Right atrium auricular region (tissue), 2 donors: ENCODE results near the gene FAM50B. TPM values are rescaled to one million over a fixed set of nuclear protein-coding genes. Genes with fewer than 3 reads are reported as not detected.
A peak's percentile ranks its signal among the peaks of the same experiment; 100 is the strongest.

Source experiments
- DNase-seq: peaks from one replicate; pipeline ENCODE4 v3.0.0-alpha.2; 2019; ENCODE audit warnings: low spot score
- H3K27ac ChIP-seq, 2 donors: fragments of 200-600 bp; sonication (generic); 1 replicate in 1 of 2; 2 replicates in 1 of 2; pipeline ENCODE4 v1.5.1; 2016 to 2019
- H3K27me3 ChIP-seq, 2 donors: fragments of 200-600 bp; sonication (generic); one replicate each; pipeline versions ENCODE4 v1.5.1 to v1.6.0; 2017 to 2019
- H3K36me3 ChIP-seq: fragments of 200-600 bp; sonication (generic); one replicate; pipeline ENCODE4 v1.5.1; 2016
- H3K4me1 ChIP-seq, 2 donors: fragments of 200-600 bp; sonication (generic); one replicate each; pipeline versions ENCODE4 v1.5.1 to v1.6.0; 2017 to 2019
- H3K4me3 ChIP-seq, 2 donors: fragments of 200-600 bp; sonication (generic); 1 replicate in 1 of 2; 2 replicates in 1 of 2; pipeline ENCODE4 v1.5.1; 2017 to 2019; ENCODE audit warnings: mild to moderate bottlenecking in 1 of 2, moderate library complexity in 1 of 2
- H3K9me3 ChIP-seq, 2 donors: fragments of 200-600 bp; sonication (generic); one replicate each; pipeline ENCODE4 v1.5.1; 2019
- total RNA-seq, 2 donors: library from RNA; depleted of rRNA; stranded (reverse); fragments of >200 nt; gene quantifications; one replicate each; pipeline ENCODE4 v1.1.0, GENCODE V29; 2016
- TF ChIP-seq, protein P1 (sequence below), 2 donors: fragments of 200-600 bp; sonication (generic); IDR thresholded peaks; one replicate each; pipeline ENCODE4 v1.5.1; 2019; ENCODE audit warnings: antibody characterized with exemption in 2 of 2

The FAM50B gene
- total RNA-seq, 2 donors from 2014 or later: 10.0 to 19.6 TPM

DNA sequence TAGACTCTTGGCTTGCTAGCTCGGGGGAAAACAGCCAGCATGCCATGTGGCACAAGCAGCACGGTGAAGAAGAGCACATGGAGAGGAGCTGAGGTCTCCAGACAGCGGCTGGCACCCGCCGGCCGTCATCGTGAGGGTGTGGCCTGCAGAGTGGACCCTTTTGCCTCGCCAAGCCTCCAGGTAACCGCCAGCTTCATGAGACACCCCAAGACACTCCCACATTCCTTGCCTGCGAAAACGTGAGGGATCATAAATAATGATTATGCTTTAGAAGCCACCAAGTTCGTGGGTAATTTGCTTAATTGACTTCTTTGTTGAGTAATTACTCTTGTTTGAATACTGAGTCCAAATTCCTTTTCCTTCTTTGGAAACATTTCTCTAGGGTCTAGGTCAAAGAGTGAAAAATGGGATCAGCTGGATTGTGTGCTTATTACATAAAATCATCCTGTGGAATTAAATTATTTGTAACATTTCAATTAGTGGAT lies 23.2 kb downstream of the FAM50B start:
- no peak for DNase-seq
- H3K4me1 ChIP-seq: peaks cover 0 to 4% of the 10 kb centered on the region in 2 donors
- H3K36me3 ChIP-seq: no peaks in the 10 kb centered on the region
- H3K27ac ChIP-seq: no peak overlapping the region
- TF ChIP-seq, protein P1, sequence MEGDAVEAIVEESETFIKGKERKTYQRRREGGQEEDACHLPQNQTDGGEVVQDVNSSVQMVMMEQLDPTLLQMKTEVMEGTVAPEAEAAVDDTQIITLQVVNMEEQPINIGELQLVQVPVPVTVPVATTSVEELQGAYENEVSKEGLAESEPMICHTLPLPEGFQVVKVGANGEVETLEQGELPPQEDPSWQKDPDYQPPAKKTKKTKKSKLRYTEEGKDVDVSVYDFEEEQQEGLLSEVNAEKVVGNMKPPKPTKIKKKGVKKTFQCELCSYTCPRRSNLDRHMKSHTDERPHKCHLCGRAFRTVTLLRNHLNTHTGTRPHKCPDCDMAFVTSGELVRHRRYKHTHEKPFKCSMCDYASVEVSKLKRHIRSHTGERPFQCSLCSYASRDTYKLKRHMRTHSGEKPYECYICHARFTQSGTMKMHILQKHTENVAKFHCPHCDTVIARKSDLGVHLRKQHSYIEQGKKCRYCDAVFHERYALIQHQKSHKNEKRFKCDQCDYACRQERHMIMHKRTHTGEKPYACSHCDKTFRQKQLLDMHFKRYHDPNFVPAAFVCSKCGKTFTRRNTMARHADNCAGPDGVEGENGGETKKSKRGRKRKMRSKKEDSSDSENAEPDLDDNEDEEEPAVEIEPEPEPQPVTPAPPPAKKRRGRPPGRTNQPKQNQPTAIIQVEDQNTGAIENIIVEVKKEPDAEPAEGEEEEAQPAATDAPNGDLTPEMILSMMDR (IDR thresholded peaks at IDR 0.05): no peak
- H3K27me3 ChIP-seq: no peaks in the 10 kb centered on the region
- H3K4me3 ChIP-seq: no peak overlapping the region
- H3K9me3 ChIP-seq: no peaks in the 10 kb centered on the region

DNA sequence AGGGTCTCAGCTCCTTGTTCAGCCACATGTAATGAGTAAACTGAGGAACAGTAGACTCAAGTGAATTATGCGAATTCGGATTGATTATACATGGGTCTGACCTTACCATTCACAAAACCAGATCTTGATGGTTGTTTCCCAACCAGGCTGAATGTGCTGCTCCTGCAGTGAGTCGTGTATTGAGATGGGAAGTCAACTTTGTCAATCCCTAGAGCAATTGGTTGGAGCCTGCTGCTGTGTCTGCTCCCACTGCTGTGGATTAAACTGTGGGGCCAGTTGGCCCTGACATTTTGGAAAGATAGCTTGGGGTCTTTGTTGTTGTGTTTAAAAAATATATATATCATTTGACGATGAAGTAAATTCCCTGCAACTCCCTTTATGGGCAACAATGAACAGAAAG lies 23.9 kb downstream of the FAM50B start:
- no peaks in the 10 kb centered on the region for H3K27me3 ChIP-seq
- H3K4me1 ChIP-seq: peaks cover 0 to 4% of the 10 kb centered on the region in 2 donors
- no peaks in the 10 kb centered on the region for H3K9me3 ChIP-seq
- DNase-seq: no peak
- no peak overlapping the region for H3K4me3 ChIP-seq
- H3K27ac ChIP-seq: no peak overlapping the region
- TF ChIP-seq, protein P1 (IDR thresholded peaks at IDR 0.05): no peak
- H3K36me3 ChIP-seq: no peaks in the 10 kb centered on the region

DNA sequence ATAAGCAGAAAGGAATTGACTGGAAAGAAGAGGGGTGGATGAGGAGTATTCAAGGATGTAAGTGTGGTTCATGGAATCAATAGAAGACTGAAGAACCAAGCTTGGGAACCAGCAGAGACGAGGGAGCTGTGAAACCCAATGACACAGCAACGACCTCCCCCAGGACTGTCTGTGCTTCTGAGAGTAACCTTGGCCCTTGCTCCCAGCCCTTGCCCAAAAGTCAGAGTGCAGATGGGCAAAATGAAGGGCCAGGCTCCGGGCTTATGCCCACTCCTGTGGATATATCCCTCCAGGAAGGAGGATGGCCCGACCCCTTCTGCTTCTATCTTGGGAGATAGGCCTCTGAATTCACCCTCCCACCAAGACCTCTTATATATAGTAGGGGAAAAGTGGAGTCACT lies 24.9 kb downstream of the FAM50B start:
- Histone ChIP-seq H3K9me3 (no peaks in the 10 kb centered on the region), H3K27me3 (no peaks in the 10 kb centered on the region), H3K36me3 (no peaks in the 10 kb centered on the region), H3K4me3 (no peak overlapping the region), H3K27ac (no peak overlapping the region), H3K4me1 (peaks cover 0 to 4% of the 10 kb centered on the region in 2 donors)
- no peak for DNase-seq
- TF ChIP-seq, protein P1 (IDR thresholded peaks at IDR 0.05): no peak

DNA sequence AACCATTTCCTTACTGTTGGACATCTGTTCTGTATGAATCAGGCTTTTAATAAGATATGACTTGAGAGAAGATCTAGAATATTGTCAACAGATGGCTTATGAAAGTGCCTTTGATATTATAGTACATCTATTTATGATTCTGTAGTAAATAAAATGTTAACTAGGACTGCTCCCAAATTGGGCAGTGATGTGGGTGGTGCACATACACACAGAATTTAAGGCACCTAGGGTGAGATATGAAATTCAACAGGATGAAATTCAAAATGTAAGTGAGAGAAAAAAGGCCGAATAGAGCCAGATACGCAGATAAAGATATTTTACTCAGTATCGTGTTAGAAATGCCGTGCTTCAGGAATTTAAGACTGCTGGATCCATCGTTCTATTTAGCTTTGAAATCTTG lies 26.3 kb downstream of the FAM50B start:
- peak overlapping the region; percentile 54 to 70 for H3K27ac ChIP-seq
- DNase-seq: no peak

DNA sequence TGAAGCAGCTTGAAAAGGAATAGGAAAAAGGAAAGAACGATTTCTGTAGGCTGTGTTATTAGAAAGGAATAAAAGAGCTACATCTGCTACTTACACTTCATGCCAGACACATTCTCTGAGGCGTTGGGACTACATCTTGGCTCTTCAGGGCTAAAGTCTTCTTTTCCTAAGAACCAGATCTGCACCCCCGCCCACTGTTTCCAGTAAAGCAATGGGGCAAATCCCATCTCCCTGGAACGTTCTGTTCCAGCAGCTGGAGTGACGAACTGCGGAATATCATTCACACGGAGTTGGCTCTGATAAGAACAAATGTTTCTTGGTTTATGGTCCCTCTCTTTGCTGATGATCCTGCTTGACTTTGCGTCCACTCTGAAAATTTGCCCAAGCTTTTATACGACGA lies 26.9 kb downstream of the FAM50B start:
- Histone ChIP-seq H3K27ac (peak overlapping the region; percentile 54 to 70), H3K4me3 (peak overlapping the region in 1 of 2 donors; percentile 20), H3K27me3 (no peaks in the 10 kb centered on the region), H3K36me3 (no peaks in the 10 kb centered on the region), H3K4me1 (peaks cover 0 to 4% of the 10 kb centered on the region in 2 donors), H3K9me3 (no peaks in the 10 kb centered on the region)
- TF ChIP-seq, protein P1 (IDR thresholded peaks at IDR 0.05): no peak
- DNase-seq: peak; percentile 93

More for the DNA sequence above, 26.3 kb downstream of the FAM50B start:
- H3K36me3 ChIP-seq: no peaks in the 10 kb centered on the region
- TF ChIP-seq, protein P1 (IDR thresholded peaks at IDR 0.05): no peak
- H3K27me3 ChIP-seq: no peaks in the 10 kb centered on the region
- H3K9me3 ChIP-seq: no peaks in the 10 kb centered on the region
- H3K4me3 ChIP-seq: peak overlapping the region in 1 of 2 donors; percentile 20
- peaks cover 0 to 4% of the 10 kb centered on the region in 2 donors for H3K4me1 ChIP-seq

DNA sequence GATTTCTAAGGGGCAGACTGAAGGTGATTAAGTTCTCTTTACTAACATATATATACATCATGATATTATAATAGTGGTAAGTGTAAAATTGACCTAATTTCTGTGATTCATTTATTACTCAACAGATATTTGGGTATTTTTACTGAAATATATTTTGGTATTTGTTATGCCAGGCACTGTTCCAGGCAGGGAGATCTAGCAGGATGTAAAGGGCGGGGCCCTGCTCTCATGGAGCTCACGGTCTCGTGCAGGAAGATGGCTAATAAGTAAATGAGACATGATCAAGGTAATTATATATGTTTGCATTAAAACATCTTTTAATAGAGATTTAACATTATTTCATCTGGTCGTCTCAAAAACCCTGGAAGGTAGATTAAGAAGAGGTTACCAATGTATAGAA lies 27.7 kb downstream of the FAM50B start:
- no peak for DNase-seq
- no peaks in the 10 kb centered on the region for H3K36me3 ChIP-seq
- peak overlapping the region; percentile 54 to 64 for H3K27ac ChIP-seq

More for the DNA sequence above, 27.7 kb downstream of the FAM50B start:
- Histone ChIP-seq H3K4me1 (peaks cover 0 to 4% of the 10 kb centered on the region in 2 donors), H3K4me3 (no peak overlapping the region), H3K9me3 (no peaks in the 10 kb centered on the region), H3K27me3 (no peaks in the 10 kb centered on the region)
- TF ChIP-seq, protein P1 (IDR thresholded peaks at IDR 0.05): no peak
